HG02798 (cell line): ENCODE results near the gene NUDT16L1.

ENCODE experiments used
- ATAC-seq: cut with Tn5 transposase; IDR thresholded peaks from one replicate; pipeline ENCODE4 v1.9.1; 2021; ENCODE audit warnings: mild to moderate bottlenecking; ENCODE audit not compliant: unreplicated experiment, poor library complexity

The NUDT16L1 gene

DNA sequence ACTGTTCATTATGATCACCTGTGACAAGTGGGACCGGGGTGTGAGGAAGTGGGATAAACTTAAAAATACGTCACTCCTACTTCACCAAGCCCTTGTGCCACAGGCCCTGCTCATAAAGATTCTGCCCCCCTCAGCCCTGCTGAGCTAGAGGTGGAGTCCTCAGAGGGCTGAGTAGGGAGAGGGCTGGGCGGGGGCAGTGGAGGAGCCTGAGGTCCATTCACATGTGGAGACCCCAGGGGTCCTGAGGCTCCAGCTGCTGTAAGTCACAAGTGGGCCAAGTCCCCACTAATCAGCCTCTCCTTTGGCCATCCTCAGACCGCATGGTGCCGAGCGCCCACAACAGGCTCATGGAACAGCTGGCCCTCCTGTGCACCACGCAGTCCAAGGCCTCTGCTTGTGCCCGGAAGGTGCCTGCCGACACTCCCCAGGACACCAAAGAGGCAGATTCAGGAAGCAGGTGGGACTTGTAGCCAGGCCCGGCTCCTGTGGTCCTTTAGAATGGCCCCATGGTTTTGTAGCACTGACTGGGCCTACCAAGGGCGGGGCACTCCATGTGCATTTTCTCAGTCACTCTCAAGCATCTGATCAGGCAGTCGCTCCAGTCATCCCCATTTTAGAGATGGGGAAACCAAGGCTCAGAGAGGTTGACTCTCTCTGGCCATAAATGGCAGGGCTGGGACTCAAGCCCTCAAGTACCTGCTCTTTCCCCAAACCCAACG, 51.4 kb downstream of the NUDT16L1 start:
- no peak for ATAC-seq

DNA sequence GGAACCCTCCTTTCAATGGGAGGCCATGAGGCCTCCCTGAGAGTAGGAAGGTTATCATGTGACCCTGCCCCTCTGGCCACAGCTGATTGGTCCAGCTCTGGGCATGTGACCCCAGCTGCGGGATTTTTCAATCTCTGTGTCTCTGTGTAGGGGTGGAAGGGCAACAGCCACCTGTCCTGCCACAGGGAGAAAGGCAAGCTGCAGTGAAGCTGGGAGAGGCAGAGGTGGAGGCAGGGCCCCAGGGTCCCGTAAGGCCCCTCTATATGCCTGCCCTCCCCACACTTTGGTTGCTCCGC, 51.9 kb downstream of the NUDT16L1 start:
- no peak for ATAC-seq
